H9 (cell line): ENCODE measurements around the gene PDRG1. TPM values are rescaled to one million over a fixed set of nuclear protein-coding genes. Genes with fewer than 3 reads are reported as not detected.
"Not testable (repeated sequence)": the region's sequence is repeated elsewhere in the genome, so short reads cannot be mapped to it uniquely, and the experiment has no call there.

ENCODE experiments used
- DNase-seq: peaks from one replicate; pipeline ENCODE4 v3.0.0-alpha.2; 2017
- H2AFZ ChIP-seq: one replicate; pipeline ENCODE4 v1.6.1; 2013; ENCODE audit warnings: mild to moderate bottlenecking, low read length, control low read depth, moderate library complexity
- H2AK5ac ChIP-seq: 2 replicates; pipeline ENCODE4 v1.6.1; 2013; ENCODE audit warnings: low read length, control low read depth, mixed read lengths; ENCODE audit not compliant: insufficient read length
- H2BK120ac ChIP-seq: one replicate; pipeline ENCODE4 v1.6.1; 2013; ENCODE audit warnings: low read depth, mild to moderate bottlenecking, low read length, control low read depth, inconsistent platforms; ENCODE audit not compliant: poor library complexity, severe bottlenecking
- H2BK12ac ChIP-seq: 2 replicates; pipeline ENCODE4 v1.6.1; 2013; ENCODE audit warnings: low read length, control low read depth, mixed read lengths, low read depth; ENCODE audit not compliant: insufficient read length
- H2BK15ac ChIP-seq: 2 replicates; pipeline ENCODE4 v1.6.1; 2013; ENCODE audit warnings: low read depth, low read length, control low read depth
- H2BK20ac ChIP-seq: one replicate; pipeline ENCODE4 v1.6.1; 2013; ENCODE audit warnings: low read depth, mild to moderate bottlenecking, low read length, control low read depth, inconsistent platforms; ENCODE audit not compliant: poor library complexity, severe bottlenecking
- H2BK5ac ChIP-seq: 2 replicates; pipeline ENCODE4 v1.6.1; 2013; ENCODE audit warnings: low read length, control low read depth, mixed read lengths; ENCODE audit not compliant: insufficient read length
- H3K14ac ChIP-seq: 2 replicates; pipeline ENCODE4 v1.6.1; 2013; ENCODE audit warnings: low read length, control low read depth; ENCODE audit not compliant: insufficient read depth
- H3K18ac ChIP-seq: 2 replicates; pipeline ENCODE4 v1.6.1; 2013; ENCODE audit warnings: low read depth, mild to moderate bottlenecking, mixed read lengths, low read length, control low read depth; ENCODE audit not compliant: insufficient read length
- H3K23ac ChIP-seq: 2 replicates; pipeline ENCODE4 v1.6.1; 2013; ENCODE audit warnings: low read length, control low read depth, mixed read lengths, low read depth; ENCODE audit not compliant: insufficient read length
- H3K23me2 ChIP-seq: 2 replicates; pipeline ENCODE4 v1.6.1; 2013; ENCODE audit warnings: low read depth, mild to moderate bottlenecking, mixed read lengths, low read length, control low read depth; ENCODE audit not compliant: insufficient read length, poor library complexity, severe bottlenecking
- H3K27ac ChIP-seq: 2 replicates; pipeline ENCODE4 v1.5.1; 2013; ENCODE audit warnings: low read length, control low read depth, mixed read lengths, low read depth; ENCODE audit not compliant: insufficient read length
- H3K27me3 ChIP-seq: 2 replicates; pipeline ENCODE4 v1.6.1; 2013; ENCODE audit warnings: low read length, control low read depth, inconsistent platforms; ENCODE audit not compliant: insufficient read depth
- H3K4ac ChIP-seq: 2 replicates; pipeline ENCODE4 v1.6.1; 2013; ENCODE audit warnings: low read depth, mild to moderate bottlenecking, control low read depth, inconsistent platforms, low read length, moderate library complexity
- H3K4me1 ChIP-seq: 2 replicates; pipeline ENCODE4 v1.6.1; 2013; ENCODE audit warnings: low read length, control low read depth, inconsistent platforms; ENCODE audit not compliant: insufficient read depth
- H3K4me2 ChIP-seq: 2 replicates; pipeline ENCODE4 v1.6.1; 2013; ENCODE audit warnings: low read length, control low read depth, mixed read lengths; ENCODE audit not compliant: insufficient read length, insufficient read depth
- H3K56ac ChIP-seq: 2 replicates; pipeline ENCODE4 v1.6.1; 2013; ENCODE audit warnings: low read depth, mild to moderate bottlenecking, mixed read lengths, low read length, control low read depth; ENCODE audit not compliant: insufficient read length
- H3K79me1 ChIP-seq: 2 replicates; pipeline ENCODE4 v1.6.1; 2013; ENCODE audit warnings: low read depth, mild to moderate bottlenecking, moderate library complexity, low read length, control low read depth, inconsistent platforms; ENCODE audit not compliant: insufficient read depth, poor library complexity, severe bottlenecking
- H3K79me2 ChIP-seq: 2 replicates; pipeline ENCODE4 v1.6.1; 2013; ENCODE audit warnings: low read length, control low read depth, inconsistent platforms; ENCODE audit not compliant: insufficient read depth
- H3K9ac ChIP-seq: 2 replicates; pipeline ENCODE4 v1.6.1; 2013; ENCODE audit warnings: low read length, control low read depth, mixed read lengths; ENCODE audit not compliant: insufficient read length; ENCODE audit errors: extremely low read depth
- H3K9me3 ChIP-seq: one replicate; pipeline ENCODE4 v1.6.1; 2013; ENCODE audit warnings: low read depth, low read length, inconsistent platforms; ENCODE audit not compliant: control insufficient read depth
- H3T11ph ChIP-seq: one replicate; pipeline ENCODE4 v1.6.1; 2013; ENCODE audit warnings: mild to moderate bottlenecking, low read length, control low read depth, inconsistent platforms
- H4K20me1 ChIP-seq: one replicate; pipeline ENCODE4 v1.6.1; 2013; ENCODE audit not compliant: control insufficient read depth, insufficient read length, insufficient read depth
- H4K5ac ChIP-seq: 2 replicates; pipeline ENCODE4 v1.6.1; 2013; ENCODE audit warnings: low read depth, mild to moderate bottlenecking, mixed read lengths, low read length, control low read depth; ENCODE audit not compliant: insufficient read length
- H4K8ac ChIP-seq: replicated peaks from 2 replicates; pipeline ENCODE4 v1.6.1; 2013; ENCODE audit warnings: low read length, control low read depth, mixed read lengths, low read depth; ENCODE audit not compliant: insufficient read length
- H4K91ac ChIP-seq: 2 replicates; pipeline ENCODE4 v1.6.1; 2013; ENCODE audit warnings: low read depth, mild to moderate bottlenecking, moderate library complexity, mixed read lengths, low read length, control low read depth; ENCODE audit not compliant: insufficient read length
- H3K27ac Mint-ChIP-seq, 3 experiments: 2 replicates in 2 of 3; 3 replicates in 1 of 3; pipeline ENCODE4 v1.8.0; 2020 to 2021; ENCODE audit warnings: mixed read lengths in 3 of 3, mild to moderate bottlenecking in 1 of 3, moderate library complexity in 1 of 3
- H3K27me3 Mint-ChIP-seq: 2 replicates; pipeline ENCODE4 v1.8.0; 2021; ENCODE audit warnings: low read depth, mild to moderate bottlenecking, moderate library complexity, mixed read lengths
- H3K36me3 Mint-ChIP-seq, 3 experiments: 2 replicates in 2 of 3; 3 replicates in 1 of 3; pipeline ENCODE4 v1.8.0; 2020 to 2021; ENCODE audit warnings: low read depth in 3 of 3, mixed read lengths in 3 of 3; ENCODE audit not compliant: insufficient read depth in 1 of 3
- H3K4me1 Mint-ChIP-seq, 2 experiments: 2 replicates each; pipeline ENCODE4 v1.8.0; 2020; ENCODE audit warnings: mixed read lengths in 2 of 2
- H3K4me3 Mint-ChIP-seq, 2 experiments: 2 replicates in 1 of 2; 3 replicates in 1 of 2; pipeline ENCODE4 v1.8.0; 2020 to 2021; ENCODE audit warnings: mild to moderate bottlenecking in 2 of 2, mixed read lengths in 2 of 2, moderate library complexity in 1 of 2
- H3K9me3 Mint-ChIP-seq, 2 experiments: 2 replicates in 1 of 2; 3 replicates in 1 of 2; pipeline ENCODE4 v1.8.0; 2020; ENCODE audit warnings: mild to moderate bottlenecking in 2 of 2, mixed read lengths in 2 of 2, moderate library complexity in 1 of 2
- CTCF ChIP-seq: fragments of 200-600 bp; sonication (generic); conservative IDR thresholded peaks from 3 replicates; pipeline ENCODE4 v1.8.0; 2021; ENCODE audit warnings: antibody characterized with exemption, mild to moderate bottlenecking
- WGBS: extraction: QIAGEN DNeasy Blood & Tissue Kit; methylation state at CpG from one replicate; pipeline ENCODE4 v1.1.7; 2013; ENCODE audit warnings: missing lambda C conversion rate, low lambda C conversion rate, mixed read lengths; ENCODE audit not compliant: insufficient read length; ENCODE audit errors: extremely low coverage; 5-methylcytosine and 5-hydroxymethylcytosine counted together
- total RNA-seq: library from RNA; stranded (reverse); gene quantifications from 2 replicates; pipeline ENCODE4 v1.2.1, GENCODE V29; 2021

PDRG1 gene
- total RNA-seq, 1 experiment from 2014 or later, result 32.2 TPM

- Histone ChIP-seq H3K14ac (no peak overlapping the region), H3K9ac (no peak overlapping the region), H4K8ac (no peak overlapping the region), H2BK12ac (no peak overlapping the region), H3K27ac (no peak overlapping the region), H2BK20ac (no peak overlapping the region), H2AFZ (no peak overlapping the region), H3K4me2 (no peak overlapping the region), H3K79me1 (no peaks in the 10 kb centered on the region), H3T11ph (no peak overlapping the region), H2BK5ac (no peak overlapping the region), H3K56ac (no peak overlapping the region), H3K27me3 (no peaks in the 10 kb centered on the region), H3K9me3 (no peaks in the 10 kb centered on the region), H3K4ac (no peak overlapping the region), H4K20me1 (no peaks in the 10 kb centered on the region), H3K79me2 (no peaks in the 10 kb centered on the region), H2BK15ac (no peak overlapping the region), H2BK120ac (no peak overlapping the region), H4K5ac (no peak overlapping the region), H3K18ac (no peak overlapping the region), H3K23me2 (no peaks in the 10 kb centered on the region), H3K23ac (no peak overlapping the region), H3K4me1 (no peaks in the 10 kb centered on the region; the same call in 1 of the 2 replicates), H4K91ac (no peak overlapping the region), H2AK5ac (no peak overlapping the region)
- Mint-ChIP-seq H3K27me3 (peaks cover 2% of the 10 kb centered on the region), H3K4me1 (peaks cover 52 to 58% of the 10 kb centered on the region in 2 experiments), H3K9me3 (peaks cover 0 to 7% of the 10 kb centered on the region in 2 experiments; a peak in 1 of 5 replicates), H3K36me3 (peaks cover 0 to 3% (median 0%) of the 10 kb centered on the region in 3 experiments; a peak in 1 of 7 replicates), H3K27ac (no peak overlapping the region), H3K4me3 (no peak overlapping the region)
- no CpG with 5 or more reads among the region's 4 CpGs for WGBS
- TF ChIP-seq CTCF, result no peak
- DNase-seq, result no peak
Measured at GRCh38 chr20:31922181-31922580, 29.7 kb downstream of the PDRG1 start.

GRCh38 chr20:31921480-31921879 is 30.4 kb downstream of the PDRG1 start:
- H2BK5ac ChIP-seq, H3K4me1 ChIP-seq, H3K27me3 Mint-ChIP-seq, H3K79me2 ChIP-seq, H3T11ph ChIP-seq, H3K4ac ChIP-seq, H3K27ac ChIP-seq, H3K56ac ChIP-seq, H4K5ac ChIP-seq, H3K23me2 ChIP-seq, H3K27ac Mint-ChIP-seq, H3K9ac ChIP-seq, H3K23ac ChIP-seq, H3K4me2 ChIP-seq, DNase-seq, H3K18ac ChIP-seq, H2BK20ac ChIP-seq, H4K91ac ChIP-seq, H2BK15ac ChIP-seq, H2BK120ac ChIP-seq, H2BK12ac ChIP-seq, H2AFZ ChIP-seq, H4K8ac ChIP-seq, H3K79me1 ChIP-seq, H3K4me3 Mint-ChIP-seq, H3K36me3 Mint-ChIP-seq, H4K20me1 ChIP-seq, H3K14ac ChIP-seq, H2AK5ac ChIP-seq, H3K27me3 ChIP-seq, H3K9me3 ChIP-seq: not testable (repeated sequence)
- no CpG with 5 or more reads among the region's 5 CpGs for WGBS
- peaks cover 0 to 11% of the 10 kb centered on the region in 2 experiments; a peak in 1 of 5 replicates for H3K9me3 Mint-ChIP-seq
- peaks cover 52 to 58% of the 10 kb centered on the region in 2 experiments for H3K4me1 Mint-ChIP-seq
